ENCODE measurements around the gene GRK5.

- TF ChIP-seq CBX3 (IDR thresholded peaks at IDR 0.05; ENCODE audit: borderline replicate concordance in 1 of 2, low read length in 2 of 2), result no peak
- no peak for TF ChIP-seq E2F8 (IDR thresholded peaks at IDR 0.05; ENCODE audit: low read depth, partially characterized antibody)
- no peak for TF ChIP-seq CTCF (IDR thresholded peaks at IDR 0.05 in 2 of 3, conservative IDR thresholded peaks at IDR 0.05 in 1 of 3; ENCODE audit: insufficient read depth in 2 of 3, low read depth in 1 of 3, low read length in 3 of 3)
- TF ChIP-seq CEBPG (CRISPR knock-in tag; IDR thresholded peaks at IDR 0.05), result no peak
- TF ChIP-seq CEBPG (tag; conservative IDR thresholded peaks at IDR 0.05 in 1 of 2, IDR thresholded peaks at IDR 0.05 in 1 of 2), result no peak
Measured at GRCh38 chr10:119286516-119286915, 79.1 kb downstream of the GRK5 start.

All from K562 (cell line).